Body of pancreas (tissue), 4 donors: Measurements from ENCODE around the gene DNAJC7. TPM values are rescaled to one million over a fixed set of nuclear protein-coding genes. Genes with fewer than 3 reads are reported as not detected.
"Not testable (repeated sequence)": the region's sequence is repeated elsewhere in the genome, so short reads cannot be mapped to it uniquely, and the experiment has no call there.

Experiments used
- ATAC-seq: fragments of 150-250 bp; one replicate; pipeline ENCODE4 v1.9.1; 2016
- DNase-seq, 4 donors: peaks; one replicate each; pipeline ENCODE4 v3.0.0-alpha.2; 2019
- H3K27ac ChIP-seq, 4 donors: fragments of 200-600 bp; sonication (generic); 1 replicate in 3 of 4; 2 replicates in 1 of 4; pipeline versions ENCODE4 v1.5.1 to v1.6.1; 2016 to 2019; ENCODE audit warnings: mild to moderate bottlenecking in 1 of 4, mixed read lengths in 1 of 4, moderate library complexity in 1 of 4
- H3K27me3 ChIP-seq, 2 donors: fragments of 200-600 bp; sonication (generic); one replicate each; pipeline ENCODE4 v1.6.0; 2016; ENCODE audit warnings: mild to moderate bottlenecking in 1 of 2
- H3K36me3 ChIP-seq, 2 donors: fragments of 200-600 bp; sonication (generic); replicated peaks in 1 of 2; 2 replicates each; pipeline ENCODE4 v1.5.1; 2016; ENCODE audit warnings: low read depth in 2 of 2; ENCODE audit not compliant: insufficient read depth in 1 of 2
- H3K4me1 ChIP-seq: fragments of 200-600 bp; sonication (generic); one replicate; pipeline ENCODE4 v1.6.0; 2016
- H3K4me3 ChIP-seq, 2 donors: fragments of 200-600 bp; sonication (generic); 1 replicate in 1 of 2; 2 replicates in 1 of 2; pipeline ENCODE4 v1.5.1; 2016 to 2019
- H3K9me3 ChIP-seq, 3 donors: fragments of 200-600 bp; sonication (generic); 1 replicate in 2 of 3; 2 replicates in 1 of 3; pipeline ENCODE4 v1.5.1; 2016
- CTCF ChIP-seq, 7 experiments: fragments of 450-650 bp in 4 of 7; fragments of 200-600 bp in 3 of 7; sonication (generic) in 3 of 7; IDR thresholded peaks; one replicate each; pipeline ENCODE4 v1.5.1; 2016 to 2019; ENCODE audit warnings: antibody characterized with exemption in 7 of 7
- POLR2A ChIP-seq, 3 donors: fragments of 450-650 bp; IDR thresholded peaks; one replicate each; pipeline ENCODE4 v1.6.1; 2016; ENCODE audit warnings: antibody characterized with exemption in 3 of 3, mild to moderate bottlenecking in 2 of 3
- WGBS, 2 donors: methylation state at CpG; one replicate each; pipeline ENCODE4 v1.1.5; 2017; 5-methylcytosine and 5-hydroxymethylcytosine counted together
- intact Hi-C: fragments of 100-400 bp; cut with DNase I; formaldehyde crosslinking; loops from one replicate; pipeline ENCODE4 v1.15.1; 2023
- total RNA-seq, 2 donors: library from RNA; depleted of rRNA; stranded (reverse); fragments of >200 nt; gene quantifications; one replicate each; pipeline ENCODE4 v1.1.0, GENCODE V29; 2016

The DNAJC7 gene
- total RNA-seq, 2 donors from 2014 or later: 32.4 to 43.5 TPM

DNA sequence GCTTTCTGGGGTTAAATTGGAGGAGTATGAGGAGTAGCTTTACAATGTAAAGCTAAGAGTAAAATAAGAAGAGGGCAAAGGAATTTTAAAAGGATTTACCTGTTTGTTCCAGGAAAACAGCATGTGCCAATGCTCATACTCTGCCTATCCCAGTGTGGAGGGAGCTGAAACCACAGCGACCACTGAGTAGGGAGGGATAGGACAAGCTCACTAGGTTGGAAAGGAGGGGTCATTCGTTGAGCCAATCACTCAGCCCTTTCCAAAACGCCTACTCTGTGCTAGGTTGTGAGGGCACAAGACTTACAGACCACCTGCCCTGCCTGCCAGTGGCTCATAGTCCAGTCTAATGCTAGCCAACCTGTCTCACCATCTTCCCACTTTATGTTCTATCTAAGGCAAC lies 1.1 kb upstream of the DNAJC7 start:
- intact Hi-C loops: no loop called here
- 21 to 25% methylated on average over 3 of the region's 3 CpGs for WGBS, 2 donors

DNA sequence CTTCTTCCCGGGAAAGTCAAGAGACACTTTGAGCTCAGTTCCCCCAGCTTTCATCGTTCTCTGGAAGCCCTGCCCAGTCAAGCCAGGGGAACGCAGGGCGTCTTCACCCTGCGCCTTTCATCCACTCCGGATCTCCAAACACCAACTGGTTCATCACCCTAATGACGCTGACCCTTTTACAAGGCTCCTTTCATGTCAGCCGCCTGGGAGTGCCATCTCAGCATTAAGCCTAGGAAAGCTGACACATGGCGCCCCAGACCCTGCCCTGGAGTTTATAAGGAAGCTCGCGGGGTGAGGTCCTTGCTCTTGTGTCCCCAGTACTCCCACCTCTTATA lies 594 bp upstream of the DNAJC7 start:
- WGBS, 2 donors: 6 to 7% methylated on average over 11 of the region's 11 CpGs
- Histone ChIP-seq H3K9me3 (no peaks in the 10 kb centered on the region), H3K4me3 (peak overlapping the region; percentile 10 to 93), H3K4me1 (peaks cover 60% of the 10 kb centered on the region), H3K36me3 (peaks cover 0 to 2% of the 10 kb centered on the region in 2 donors), H3K27me3 (no peaks in the 10 kb centered on the region), H3K27ac (peak overlapping the region; percentile 84 to 94 (median 86))
- intact Hi-C loops: no loop called here
- ATAC-seq (no peak), DNase-seq (no peak)
- TF ChIP-seq POLR2A (IDR thresholded peaks at IDR 0.05): no peak
- TF ChIP-seq CTCF (IDR thresholded peaks at IDR 0.05): no peak

More for the DNA sequence above, 1.1 kb upstream of the DNAJC7 start:
- H3K4me1 ChIP-seq: peaks cover 55% of the 10 kb centered on the region
- peaks cover 0 to 5% of the 10 kb centered on the region in 2 donors for H3K36me3 ChIP-seq
- TF ChIP-seq CTCF (IDR thresholded peaks at IDR 0.05): no peak
- no peaks in the 10 kb centered on the region for H3K27me3 ChIP-seq
- H3K4me3 ChIP-seq: no peak overlapping the region
- peak overlapping the region in 2 of 4 donors; percentile 84 to 88 for H3K27ac ChIP-seq
- DNase-seq (no peak), ATAC-seq (no peak)
- no peaks in the 10 kb centered on the region for H3K9me3 ChIP-seq

DNA sequence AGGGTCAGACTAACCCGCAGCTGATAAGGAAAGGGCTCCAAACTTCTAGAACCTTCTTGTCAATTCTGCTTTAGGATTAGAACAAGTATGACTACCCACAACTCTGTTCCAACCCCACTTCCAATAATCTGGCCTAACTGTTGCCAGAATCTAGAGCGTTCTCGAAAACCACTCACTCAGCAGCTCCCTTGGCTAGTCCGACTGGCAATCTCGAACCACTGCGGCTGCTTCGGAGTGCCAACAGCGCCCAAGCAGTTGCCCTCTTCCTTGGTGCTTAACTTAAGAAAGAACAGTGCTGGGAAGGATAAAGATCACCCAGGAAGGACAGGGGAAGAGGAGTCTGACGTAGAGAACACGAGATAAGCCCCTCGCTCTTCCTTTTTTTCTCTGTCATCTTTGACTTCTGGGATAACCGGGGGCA lies 818 bp downstream of the DNAJC7 start:
- no peak for DNase-seq
- intact Hi-C loops: no loop called here
- WGBS, 2 donors: 1 to 2% methylated on average over 12 of the region's 12 CpGs

DNA sequence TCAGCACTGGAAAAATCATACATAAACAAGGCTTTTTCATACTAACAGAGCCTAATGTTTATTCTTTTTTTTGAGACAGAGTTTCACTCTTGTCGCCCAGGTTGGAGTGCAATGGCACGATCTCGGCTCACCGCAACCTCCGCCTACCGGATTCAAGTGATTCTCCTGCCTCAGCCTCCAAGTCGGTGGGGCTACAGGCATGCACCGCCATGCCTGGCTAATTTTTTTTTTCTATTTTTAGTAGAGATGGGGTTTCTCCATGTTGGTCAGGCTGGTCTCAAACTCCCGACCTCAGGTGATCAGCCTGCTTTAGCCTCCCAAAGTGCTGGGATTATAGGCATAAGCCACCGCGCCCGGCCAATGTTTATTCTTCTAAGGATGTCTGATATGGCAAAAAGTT lies 3.5 kb downstream of the DNAJC7 start:
- 78 to 86% methylated on average over 12 of the region's 12 CpGs for WGBS, 2 donors
- peaks cover 48% of the 10 kb centered on the region for H3K4me1 ChIP-seq

More for the DNA sequence above, 818 bp downstream of the DNAJC7 start:
- TF ChIP-seq CTCF (IDR thresholded peaks at IDR 0.05): no peak
- no peak for TF ChIP-seq POLR2A (IDR thresholded peaks at IDR 0.05)
- Histone ChIP-seq H3K4me3 (peak overlapping the region; percentile 10 to 93), H3K27me3 (no peaks in the 10 kb centered on the region), H3K36me3 (no peaks in the 10 kb centered on the region), H3K9me3 (no peaks in the 10 kb centered on the region), H3K27ac (peak overlapping the region; percentile 84 to 94 (median 86)), H3K4me1 (peaks cover 63% of the 10 kb centered on the region)
- ATAC-seq: no peak

DNA sequence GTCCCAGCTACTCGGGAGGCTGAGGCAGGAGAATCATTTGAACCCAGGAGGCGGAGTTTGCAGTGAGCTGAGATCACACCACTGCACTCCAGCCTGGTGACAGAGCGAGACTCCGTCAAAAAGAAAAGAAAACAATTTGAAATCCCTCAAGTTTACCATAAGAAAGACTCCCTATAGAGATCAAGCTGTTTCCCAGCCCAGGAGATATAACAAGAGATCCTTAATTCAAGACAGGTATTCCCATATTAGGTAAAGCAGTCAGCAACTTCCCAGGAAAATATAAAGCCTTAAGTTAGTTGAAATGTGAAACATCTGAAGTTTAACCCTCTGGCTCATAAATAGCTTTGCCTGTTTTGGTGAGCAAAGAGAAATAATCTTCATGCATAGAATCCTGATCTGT lies 4.9 kb downstream of the DNAJC7 start:
- H3K4me1 ChIP-seq: peaks cover 41% of the 10 kb centered on the region
- ATAC-seq, H3K36me3 ChIP-seq, H3K27me3 ChIP-seq, H3K9me3 ChIP-seq, intact Hi-C loops, H3K27ac ChIP-seq, H3K4me3 ChIP-seq, DNase-seq: not testable (repeated sequence)
- 88 to 94% methylated on average over 4 of the region's 4 CpGs for whole genome bisulfite sequencing, 2 donors

More for the DNA sequence above, 3.5 kb downstream of the DNAJC7 start:
- intact Hi-C loops, DNase-seq, H3K27me3 ChIP-seq, H3K27ac ChIP-seq, ATAC-seq, H3K36me3 ChIP-seq, H3K4me3 ChIP-seq, H3K9me3 ChIP-seq: not testable (repeated sequence)

- DNase-seq (peak in 3 of 4 donors; percentile 20 to 47 (median 33)), ATAC-seq (peak; percentile 46)
- no peaks in the 10 kb centered on the region for H3K27me3 ChIP-seq
- H3K4me1 ChIP-seq: peaks cover 38% of the 10 kb centered on the region
- intact Hi-C loops: no loop called here
- H3K27ac ChIP-seq: no peak overlapping the region
- 89 to 95% methylated on average over 3 of the region's 3 CpGs for WGBS, 2 donors
- no peaks in the 10 kb centered on the region for H3K9me3 ChIP-seq
- TF ChIP-seq CTCF (IDR thresholded peaks at IDR 0.05) (no peak), POLR2A (IDR thresholded peaks at IDR 0.05) (no peak)
- H3K36me3 ChIP-seq: no peaks in the 10 kb centered on the region
- H3K4me3 ChIP-seq: no peak overlapping the region
Measured at GRCh38 chr17:42010898-42011516, 6.2 kb downstream of the DNAJC7 start.

DNA sequence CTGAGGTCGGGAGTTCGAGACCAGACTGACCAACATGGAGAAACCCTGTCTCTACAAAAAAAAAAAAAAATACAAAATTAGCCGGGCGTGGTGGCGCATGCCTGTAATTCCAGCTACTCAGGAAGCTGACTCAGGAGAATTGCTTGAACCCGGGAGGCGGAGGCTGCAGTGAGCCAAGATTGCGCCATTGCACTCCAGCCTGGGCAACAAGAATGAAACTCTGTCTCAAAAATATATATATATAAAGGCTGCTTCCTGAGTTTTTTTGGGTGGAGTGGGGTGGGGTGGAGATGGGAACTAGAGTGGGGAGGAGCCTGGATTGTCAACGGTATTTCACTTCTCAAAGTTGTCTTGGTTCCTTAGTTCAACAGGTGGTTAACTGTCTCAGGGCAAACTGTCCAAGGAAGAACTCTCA lies 7.0 kb downstream of the DNAJC7 start:
- ATAC-seq: not testable (repeated sequence)

More for the DNA sequence above, 7.0 kb downstream of the DNAJC7 start:
- H3K4me1 ChIP-seq: peaks cover 31% of the 10 kb centered on the region
- H3K4me3 ChIP-seq, H3K9me3 ChIP-seq, H3K36me3 ChIP-seq, H3K27me3 ChIP-seq, intact Hi-C loops, H3K27ac ChIP-seq: not testable (repeated sequence)
- 58 to 70% methylated on average over 9 of the region's 9 CpGs for WGBS, 2 donors
- peak in 1 of 4 donors; percentile 44 for DNase-seq
